Fibroblast of lung (primary cell): Measurements from ENCODE around the gene TSPAN5. TPM values are rescaled to one million over a fixed set of nuclear protein-coding genes. Genes with fewer than 3 reads are reported as not detected.

ENCODE experiments used
- DNase-seq, 2 donors: peaks; one replicate each; pipeline versions ENCODE4 v3.0.0 to v3.0.0-alpha.2; 2010; ENCODE audit warnings: low read depth in 2 of 2
- H2AFZ ChIP-seq: 2 replicates; pipeline ENCODE4 v1.5.1; 2012; ENCODE audit warnings: low read length, control low read depth, inconsistent platforms
- H3K27ac ChIP-seq: 2 replicates; pipeline ENCODE4 v1.5.1; 2011; ENCODE audit warnings: low read length, control low read depth; ENCODE audit not compliant: insufficient read depth
- H3K27me3 ChIP-seq: 2 replicates; pipeline ENCODE4 v1.5.1; 2011; ENCODE audit warnings: mild to moderate bottlenecking, low read length; ENCODE audit not compliant: control insufficient read depth, insufficient read depth
- H3K36me3 ChIP-seq: 2 replicates; pipeline ENCODE4 v1.5.1; 2011; ENCODE audit warnings: low read length; ENCODE audit not compliant: control insufficient read depth, insufficient read depth
- H3K4me1 ChIP-seq: 2 replicates; pipeline ENCODE4 v1.5.1; 2011; ENCODE audit warnings: low read length; ENCODE audit not compliant: control insufficient read depth, insufficient read depth; ENCODE audit errors: extremely low read depth
- H3K4me2 ChIP-seq: 2 replicates; pipeline ENCODE4 v1.5.1; 2011; ENCODE audit warnings: low read length, control low read depth; ENCODE audit not compliant: insufficient read depth; ENCODE audit errors: extremely low read depth
- H3K4me3 ChIP-seq, 4 experiments: fragments of 200-600 bp in 1 of 4; sonication (generic) in 1 of 4; replicated peaks in 1 of 4; 2 replicates each; pipeline ENCODE4 v1.5.1; 2011 to 2016; ENCODE audit warnings: low read length in 4 of 4, low read depth in 3 of 4, mild to moderate bottlenecking in 3 of 4, control low read depth in 2 of 4, inconsistent platforms in 1 of 4, mixed read lengths in 1 of 4; ENCODE audit not compliant: insufficient read depth in 1 of 4; ENCODE audit errors: control extremely low read depth in 1 of 4
- H3K79me2 ChIP-seq: 2 replicates; pipeline ENCODE4 v1.5.1; 2012; ENCODE audit warnings: mild to moderate bottlenecking, low read length, inconsistent platforms; ENCODE audit not compliant: control insufficient read depth, insufficient read depth
- H3K9ac ChIP-seq: 2 replicates; pipeline ENCODE4 v1.5.1; 2011; ENCODE audit warnings: mild to moderate bottlenecking, low read length, control low read depth; ENCODE audit not compliant: insufficient read depth
- H3K9me3 ChIP-seq: 2 replicates; pipeline ENCODE4 v1.5.1; 2012; ENCODE audit warnings: low read depth, low read length; ENCODE audit not compliant: control insufficient read depth, insufficient read depth
- H4K20me1 ChIP-seq: 2 replicates; pipeline ENCODE4 v1.5.1; 2011; ENCODE audit warnings: low read length; ENCODE audit not compliant: control insufficient read depth, insufficient read depth; ENCODE audit errors: extremely low read depth
- EZH2 ChIP-seq: IDR thresholded peaks from 2 replicates; pipeline ENCODE4 v1.5.1; 2012; ENCODE audit warnings: low read length, control low read depth, mild to moderate bottlenecking; ENCODE audit errors: missing control alignments
- polyA plus RNA-seq, 2 donors: library from polyadenylated mRNA; depleted of rRNA in 1 of 2; stranded (reverse) in 1 of 2; unstranded in 1 of 2; fragments of >200 nt; gene quantifications; 2 replicates each; pipeline ENCODE4 v1.2.1, GENCODE V29; 2011 to 2012; ENCODE audit warnings: missing spikeins in 1 of 2
- total RNA-seq: library from RNA; depleted of rRNA; stranded (reverse); fragments of >200 nt; gene quantifications from 2 replicates; pipeline ENCODE4 v1.2.1, GENCODE V29; 2014
- TF ChIP-seq, protein P1 (sequence below), 2 donors: IDR thresholded peaks in 1 of 2; conservative IDR thresholded peaks in 1 of 2; 1 replicate in 1 of 2; 2 replicates in 1 of 2; pipeline ENCODE4 v1.5.1; 2011 to 2012; ENCODE audit warnings: low read length in 2 of 2, control low read depth in 1 of 2, inconsistent platforms in 1 of 2, low read depth in 1 of 2, mild to moderate bottlenecking in 1 of 2

Gene TSPAN5
- total and polyA plus RNA-seq, 2 donors (not counting 1 experiment from before 2014, with no cell fraction given) = 109 to 129 TPM

GRCh38 chr4:98625399-98625798 is 33.0 kb downstream of the TSPAN5 start:
- peak overlapping the region; percentile 42 for H3K4me2 ChIP-seq

DNA sequence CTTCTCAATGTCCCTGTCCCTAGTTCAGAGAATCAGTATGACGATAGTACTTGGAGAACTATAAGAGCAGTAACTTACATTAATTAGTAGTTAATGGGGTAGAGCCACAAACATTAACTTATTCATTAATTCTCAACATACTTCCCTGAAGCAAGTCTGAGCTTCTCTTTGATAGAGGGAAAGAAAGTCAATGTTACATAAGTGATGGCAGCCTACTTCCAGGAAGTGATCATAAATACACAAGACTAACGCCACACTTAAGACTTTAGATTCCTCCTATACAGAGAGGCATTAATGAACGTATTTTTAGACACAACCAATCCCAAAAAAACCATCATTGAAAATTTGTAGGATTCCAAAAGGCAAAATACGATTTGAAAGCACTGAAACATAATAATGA is 33.8 kb downstream of the TSPAN5 start:
- no peak for TF ChIP-seq EZH2
- TF ChIP-seq, protein P1, sequence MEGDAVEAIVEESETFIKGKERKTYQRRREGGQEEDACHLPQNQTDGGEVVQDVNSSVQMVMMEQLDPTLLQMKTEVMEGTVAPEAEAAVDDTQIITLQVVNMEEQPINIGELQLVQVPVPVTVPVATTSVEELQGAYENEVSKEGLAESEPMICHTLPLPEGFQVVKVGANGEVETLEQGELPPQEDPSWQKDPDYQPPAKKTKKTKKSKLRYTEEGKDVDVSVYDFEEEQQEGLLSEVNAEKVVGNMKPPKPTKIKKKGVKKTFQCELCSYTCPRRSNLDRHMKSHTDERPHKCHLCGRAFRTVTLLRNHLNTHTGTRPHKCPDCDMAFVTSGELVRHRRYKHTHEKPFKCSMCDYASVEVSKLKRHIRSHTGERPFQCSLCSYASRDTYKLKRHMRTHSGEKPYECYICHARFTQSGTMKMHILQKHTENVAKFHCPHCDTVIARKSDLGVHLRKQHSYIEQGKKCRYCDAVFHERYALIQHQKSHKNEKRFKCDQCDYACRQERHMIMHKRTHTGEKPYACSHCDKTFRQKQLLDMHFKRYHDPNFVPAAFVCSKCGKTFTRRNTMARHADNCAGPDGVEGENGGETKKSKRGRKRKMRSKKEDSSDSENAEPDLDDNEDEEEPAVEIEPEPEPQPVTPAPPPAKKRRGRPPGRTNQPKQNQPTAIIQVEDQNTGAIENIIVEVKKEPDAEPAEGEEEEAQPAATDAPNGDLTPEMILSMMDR (conservative IDR thresholded peaks at IDR 0.05 in 1 of 2, IDR thresholded peaks at IDR 0.05 in 1 of 2; ENCODE audit: low read depth in 1 of 2, low read length in 2 of 2) = no peak
- Histone ChIP-seq H3K4me1 (peaks cover 13% of the 10 kb centered on the region), H3K9ac (no peak overlapping the region), H3K4me2 (no peak overlapping the region), H3K9me3 (no peaks in the 10 kb centered on the region), H3K36me3 (peaks cover 2% of the 10 kb centered on the region), H3K79me2 (peaks cover 92% of the 10 kb centered on the region), H3K27me3 (no peaks in the 10 kb centered on the region), H3K4me3 (no peak overlapping the region), H3K27ac (no peak overlapping the region), H2AFZ (no peak overlapping the region), H4K20me1 (no peaks in the 10 kb centered on the region)
- no peak for DNase-seq

More at GRCh38 chr4:98625399-98625798, 33.0 kb downstream of the TSPAN5 start:
- Histone ChIP-seq H2AFZ (no peak overlapping the region), H4K20me1 (no peaks in the 10 kb centered on the region), H3K27me3 (no peaks in the 10 kb centered on the region), H3K27ac (no peak overlapping the region), H3K4me3 (no peak overlapping the region), H3K9me3 (no peaks in the 10 kb centered on the region), H3K9ac (no peak overlapping the region), H3K4me1 (peaks cover 13% of the 10 kb centered on the region), H3K36me3 (peaks cover under 1% of the 10 kb centered on the region), H3K79me2 (peaks cover 92% of the 10 kb centered on the region)
- DNase-seq = no peak
- TF ChIP-seq, protein P1 (conservative IDR thresholded peaks at IDR 0.05 in 1 of 2, IDR thresholded peaks at IDR 0.05 in 1 of 2; ENCODE audit: low read depth in 1 of 2, low read length in 2 of 2) = no peak
- TF ChIP-seq EZH2 = no peak

- H3K27me3 ChIP-seq = no peaks in the 10 kb centered on the region
- H3K36me3 ChIP-seq = peaks cover 2% of the 10 kb centered on the region
- H3K79me2 ChIP-seq = peaks cover 92% of the 10 kb centered on the region
- H3K9me3 ChIP-seq = no peaks in the 10 kb centered on the region
- no peak for DNase-seq
- H3K27ac ChIP-seq = no peak overlapping the region
- peaks cover 13% of the 10 kb centered on the region for H3K4me1 ChIP-seq
- no peak overlapping the region for H3K4me2 ChIP-seq
- no peak overlapping the region for H3K9ac ChIP-seq
- TF ChIP-seq, protein P1 (conservative IDR thresholded peaks at IDR 0.05 in 1 of 2, IDR thresholded peaks at IDR 0.05 in 1 of 2; ENCODE audit: low read depth in 1 of 2, low read length in 2 of 2) = no peak
- no peak for TF ChIP-seq EZH2
- H2AFZ ChIP-seq = no peak overlapping the region
- H3K4me3 ChIP-seq = no peak overlapping the region
- H4K20me1 ChIP-seq = no peaks in the 10 kb centered on the region
Measured at GRCh38 chr4:98624144-98624543, 34.3 kb downstream of the TSPAN5 start.
